Activated CD8-positive, alpha-beta T cell treated with anti-CD3 and anti-CD28 coated beads for 36 hours (primary cell): ENCODE results near the gene SFMBT1. TPM values are rescaled to one million over a fixed set of nuclear protein-coding genes. Genes with fewer than 3 reads are reported as not detected.
A peak's percentile ranks its signal among the peaks of the same experiment; 100 is the strongest.

Source experiments
- ATAC-seq: fragments of 200-7000 bp; cut with Tn5 transposase; one replicate; pipeline ENCODE4 v1.10.0; 2021; ENCODE audit warnings: mild to moderate bottlenecking, moderate library complexity
- CTCF ChIA-PET: fragments of 350-600 bp; sonication (Branson Sonifier 250); formaldehyde crosslinking; loops from one replicate; lab custom pipeline; 2021; ENCODE audit warnings: antibody characterized with exemption; lab: Charles Lee
- POLR2A ChIA-PET: fragments of 350-600 bp; sonication (Branson Sonifier 250); formaldehyde crosslinking; loops from one replicate; lab custom pipeline; 2021; ENCODE audit warnings: antibody characterized with exemption; lab: Charles Lee
- DNase-seq: peaks from one replicate; pipeline ENCODE4 v3.0.0-alpha.2; 2020
- H3K27ac Mint-ChIP-seq: one replicate; pipeline ENCODE4 v1.8.0; 2021; ENCODE audit warnings: mild to moderate bottlenecking, mixed read lengths
- H3K27me3 Mint-ChIP-seq: one replicate; pipeline ENCODE4 v1.8.0; 2021; ENCODE audit warnings: mixed read lengths
- H3K36me3 Mint-ChIP-seq: one replicate; pipeline ENCODE4 v1.8.0; 2021; ENCODE audit warnings: low read depth, mixed read lengths
- H3K4me1 Mint-ChIP-seq: one replicate; pipeline ENCODE4 v1.8.0; 2021; ENCODE audit warnings: low read depth, mixed read lengths
- H3K4me3 Mint-ChIP-seq: one replicate; pipeline ENCODE4 v1.8.0; 2021; ENCODE audit warnings: mild to moderate bottlenecking, moderate library complexity, mixed read lengths
- H3K9me3 Mint-ChIP-seq: one replicate; pipeline ENCODE4 v1.8.0; 2021; ENCODE audit warnings: mixed read lengths
- intact Hi-C: fragments of 100-400 bp; cut with micrococcal nuclease; formaldehyde crosslinking; loops from one replicate; pipeline ENCODE4 v1.10.0; 2022
- total RNA-seq, 2 experiments: library from RNA; stranded (reverse); gene quantifications; one replicate each; pipeline ENCODE4 v1.2.3, GENCODE V29; 2021
- TF ChIP-seq, protein P1 (sequence below): fragments of 200-600 bp; IDR thresholded peaks from one replicate; pipeline ENCODE4 v1.8.0; 2022; ENCODE audit warnings: antibody characterized with exemption, mild to moderate bottlenecking

Gene SFMBT1
- total RNA-seq, 2 experiments from 2014 or later, result 17.8 to 20.1 TPM

DNA sequence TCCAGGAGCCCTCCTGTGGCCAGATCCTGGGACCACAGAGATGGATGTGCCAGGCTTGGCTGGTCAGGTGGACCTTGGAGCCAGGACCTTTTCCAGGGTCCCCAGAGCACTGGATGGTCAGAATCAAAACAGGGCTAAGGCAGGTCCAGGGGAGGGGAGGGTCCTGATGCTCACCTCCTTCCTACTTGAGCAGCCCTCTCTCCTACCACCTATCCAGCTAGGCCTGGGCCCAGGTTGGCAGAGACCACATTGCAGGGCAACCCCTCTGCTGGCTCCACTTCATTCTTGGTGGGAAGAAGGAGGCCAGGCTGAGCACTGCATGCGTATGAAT is 28.5 kb upstream of the SFMBT1 start:
- Mint-ChIP-seq H3K4me1 (peaks cover 17% of the 10 kb centered on the region), H3K27me3 (no peaks in the 10 kb centered on the region), H3K4me3 (no peak overlapping the region), H3K36me3 (no peaks in the 10 kb centered on the region), H3K9me3 (no peaks in the 10 kb centered on the region), H3K27ac (peak overlapping the region; percentile 50)
- TF ChIP-seq, protein P1, sequence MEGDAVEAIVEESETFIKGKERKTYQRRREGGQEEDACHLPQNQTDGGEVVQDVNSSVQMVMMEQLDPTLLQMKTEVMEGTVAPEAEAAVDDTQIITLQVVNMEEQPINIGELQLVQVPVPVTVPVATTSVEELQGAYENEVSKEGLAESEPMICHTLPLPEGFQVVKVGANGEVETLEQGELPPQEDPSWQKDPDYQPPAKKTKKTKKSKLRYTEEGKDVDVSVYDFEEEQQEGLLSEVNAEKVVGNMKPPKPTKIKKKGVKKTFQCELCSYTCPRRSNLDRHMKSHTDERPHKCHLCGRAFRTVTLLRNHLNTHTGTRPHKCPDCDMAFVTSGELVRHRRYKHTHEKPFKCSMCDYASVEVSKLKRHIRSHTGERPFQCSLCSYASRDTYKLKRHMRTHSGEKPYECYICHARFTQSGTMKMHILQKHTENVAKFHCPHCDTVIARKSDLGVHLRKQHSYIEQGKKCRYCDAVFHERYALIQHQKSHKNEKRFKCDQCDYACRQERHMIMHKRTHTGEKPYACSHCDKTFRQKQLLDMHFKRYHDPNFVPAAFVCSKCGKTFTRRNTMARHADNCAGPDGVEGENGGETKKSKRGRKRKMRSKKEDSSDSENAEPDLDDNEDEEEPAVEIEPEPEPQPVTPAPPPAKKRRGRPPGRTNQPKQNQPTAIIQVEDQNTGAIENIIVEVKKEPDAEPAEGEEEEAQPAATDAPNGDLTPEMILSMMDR, result no peak
- DNase-seq, result no peak
- POLR2A ChIA-PET, result interaction anchor here (2.2 kb wide), 1 partner anchor 177 kb away, joined by 6 read pairs; the partner anchor contains the start of gene STIMATE
- intact Hi-C loops, result loop anchor here (10.0 kb wide), 1 partner anchor 140 kb away; no protein-coding TSS in a partner anchor
- ATAC-seq, result no peak
- CTCF ChIA-PET, result interaction anchor here (1.1 to 2.0 kb wide), 2 partner anchors 13 to 331 kb away, joined by 3 to 8 read pairs; no protein-coding TSS in a partner anchor

DNA sequence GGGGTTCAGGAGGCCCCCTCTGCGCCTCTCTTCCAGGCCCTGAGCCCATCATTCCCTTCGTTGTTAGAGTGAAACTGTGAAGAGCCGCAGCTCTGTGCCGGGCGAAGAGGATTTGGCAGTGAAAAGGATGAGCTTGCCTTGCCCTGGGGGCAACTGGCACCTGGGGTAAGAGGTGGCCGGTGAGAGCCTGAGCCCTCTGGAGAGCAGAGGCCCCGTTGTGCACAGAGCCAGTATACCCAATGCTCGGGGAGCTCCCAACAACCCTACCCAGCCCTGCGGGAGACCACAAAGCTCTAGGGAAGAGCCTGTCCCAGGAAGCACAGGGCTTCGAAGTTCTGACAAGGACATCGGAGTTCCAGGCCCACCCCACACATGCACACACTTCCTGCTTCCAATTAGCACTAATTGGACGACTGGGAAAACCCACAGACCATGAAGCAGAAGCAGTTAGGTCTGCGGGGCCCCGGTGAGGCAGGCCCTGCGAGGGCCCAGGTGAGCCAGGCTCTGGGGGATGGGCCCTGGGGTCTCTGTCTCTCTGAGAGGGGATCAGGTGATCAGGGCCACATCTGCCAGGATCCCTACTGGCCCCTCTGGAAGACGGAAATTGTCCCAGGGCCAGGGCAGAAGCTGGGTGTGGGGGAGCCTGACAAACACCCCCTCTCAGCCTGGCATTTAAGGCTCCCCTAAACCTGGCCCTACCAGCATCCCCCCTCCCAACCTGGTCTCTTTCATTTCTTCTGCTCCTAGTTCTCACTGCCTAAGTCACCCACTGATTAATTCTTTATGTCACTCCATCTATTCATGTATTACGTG is 27.9 kb upstream of the SFMBT1 start:
- ChIA-PET POLR2A (interaction anchor here (1.8 to 2.2 kb wide), 2 partner anchors 10 to 177 kb away, joined by 6 to 8 read pairs; partner anchors contain the start of gene STIMATE), CTCF (interaction anchor here (0.8 to 2.0 kb wide), 11 partner anchors 8 to 334 kb away, joined by 3 to 8 read pairs (median 3); no protein-coding TSS in a partner anchor)
- intact Hi-C loops, result loop anchor here (2.0 to 10.0 kb wide), 2 partner anchors 139 to 223 kb away; no protein-coding TSS in a partner anchor
- Mint-ChIP-seq H3K9me3 (no peaks in the 10 kb centered on the region), H3K4me3 (peak overlapping the region; percentile 78), H3K36me3 (no peaks in the 10 kb centered on the region), H3K4me1 (peaks cover 17% of the 10 kb centered on the region), H3K27me3 (no peaks in the 10 kb centered on the region), H3K27ac (peak overlapping the region; percentile 98)
- DNase-seq, result no peak
- TF ChIP-seq, protein P1, result no peak
- no peak for ATAC-seq

DNA sequence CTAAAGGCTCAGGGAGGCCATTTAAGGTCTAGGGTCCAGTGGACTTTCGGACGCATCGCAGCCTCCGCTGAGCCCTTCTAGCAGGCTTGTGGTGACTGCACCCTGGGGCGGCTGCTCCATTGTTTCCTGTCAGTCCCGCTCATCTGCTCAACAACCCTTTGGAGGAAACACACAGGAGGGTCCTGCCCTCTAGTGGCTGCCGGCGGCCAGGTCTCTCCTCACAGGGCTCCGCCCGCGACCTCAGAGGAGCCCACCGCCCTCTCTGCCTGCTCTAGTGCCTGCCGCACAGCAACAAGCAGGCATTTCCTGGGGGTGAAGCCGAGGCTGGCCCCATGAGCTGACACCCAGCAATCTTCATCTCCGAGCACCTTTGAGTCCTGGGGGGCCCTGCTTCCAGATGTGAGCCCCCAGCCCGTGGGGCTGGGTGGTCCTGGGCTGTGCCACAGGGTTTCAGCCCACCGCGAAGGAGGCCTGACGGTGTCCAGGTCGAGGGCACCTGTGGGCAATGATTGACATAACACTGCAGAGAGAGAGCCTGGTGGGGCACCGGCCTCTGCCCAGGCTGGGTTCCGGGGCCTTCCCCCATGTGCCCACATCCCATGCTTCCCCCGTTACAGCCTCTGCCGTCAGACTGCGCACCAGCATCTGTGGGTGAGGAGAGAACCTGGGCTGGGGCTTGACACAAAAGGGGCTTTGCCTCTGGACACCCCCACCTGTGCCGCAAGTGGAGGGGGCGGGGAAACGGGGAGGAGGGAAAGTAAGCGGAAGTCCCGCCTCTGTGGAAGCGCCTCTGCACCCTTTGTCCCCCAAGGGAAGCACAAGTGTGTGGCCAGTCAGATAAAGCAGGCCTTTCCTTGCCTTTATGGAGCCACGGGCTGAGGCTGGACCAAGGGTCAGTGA is 27.0 kb upstream of the SFMBT1 start:
- H3K27me3 Mint-ChIP-seq, result no peaks in the 10 kb centered on the region
- DNase-seq, result peak; percentile 97

DNA sequence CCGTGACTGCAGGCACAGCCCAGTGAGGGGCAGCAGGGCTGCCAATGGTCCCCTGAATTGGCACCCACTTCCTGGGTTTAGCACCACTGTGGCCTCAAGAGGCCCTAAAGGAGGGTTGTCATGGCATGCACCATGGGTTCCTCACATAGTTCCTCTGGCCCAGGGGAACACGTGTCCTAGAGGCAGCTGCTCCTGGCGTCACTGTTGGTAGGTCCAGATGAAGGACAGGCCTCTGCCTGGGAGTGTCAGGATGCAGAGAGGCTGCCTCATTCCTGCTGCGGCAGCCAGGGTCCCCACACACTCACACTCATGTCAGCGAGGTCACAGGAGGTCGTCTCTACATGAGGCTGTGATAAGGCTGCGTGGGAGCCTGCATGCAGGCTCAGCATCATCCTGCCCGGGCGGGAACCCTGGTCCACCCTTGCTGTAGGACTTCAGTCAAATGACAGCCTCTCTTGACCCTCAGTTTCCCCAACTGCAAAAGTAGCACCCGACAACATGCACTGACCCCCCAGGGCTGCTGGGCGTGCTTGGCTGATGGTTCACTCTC is 26.1 kb upstream of the SFMBT1 start:
- Mint-ChIP-seq H3K4me3 (peak overlapping the region; percentile 78), H3K36me3 (no peaks in the 10 kb centered on the region), H3K9me3 (no peaks in the 10 kb centered on the region), H3K27me3 (no peaks in the 10 kb centered on the region), H3K27ac (peak overlapping the region; percentile 98), H3K4me1 (peaks cover 17% of the 10 kb centered on the region)
- ChIA-PET POLR2A (interaction anchor here (0.5 to 1.1 kb wide), 2 partner anchors 76 to 350 kb away, joined by 3 read pairs; no protein-coding TSS in a partner anchor), CTCF (interaction anchor here (0.7 to 1.8 kb wide), 7 partner anchors 12 to 237 kb away, joined by 3 to 4 read pairs (median 4); partner anchors contain the start of genes MUSTN1 and SFMBT1)
- intact Hi-C loops, result loop anchor here (2.0 to 10.0 kb wide), 2 partner anchors 137 to 221 kb away; no protein-coding TSS in a partner anchor
- ATAC-seq (no peak), DNase-seq (peak; percentile 19)
- TF ChIP-seq, protein P1, result no peak

More for the DNA sequence above, 27.0 kb upstream of the SFMBT1 start:
- no peaks in the 10 kb centered on the region for H3K36me3 Mint-ChIP-seq
- ATAC-seq, result peak; percentile 88
- ChIA-PET POLR2A (interaction anchor here (0.6 to 2.2 kb wide), 3 partner anchors 11 to 179 kb away, joined by 3 to 8 read pairs (median 6); partner anchors contain the start of gene STIMATE), CTCF (interaction anchor here (0.6 to 2.0 kb wide), 19 partner anchors 9 to 333 kb away, joined by 3 to 8 read pairs (median 3); partner anchors contain the start of genes MUSTN1 and SFMBT1)
- peak overlapping the region; percentile 98 for H3K27ac Mint-ChIP-seq
- TF ChIP-seq, protein P1, result peak; percentile 89
- no peaks in the 10 kb centered on the region for H3K9me3 Mint-ChIP-seq
- H3K4me1 Mint-ChIP-seq, result peaks cover 17% of the 10 kb centered on the region
- intact Hi-C loops, result loop anchor here (2.0 to 10.0 kb wide), 2 partner anchors 138 to 222 kb away; no protein-coding TSS in a partner anchor
- H3K4me3 Mint-ChIP-seq, result peak overlapping the region; percentile 78
